NCI-H1092 (cell line): ENCODE results near the gene POU2F2.
"Not testable (repeated sequence)": the region's sequence is repeated elsewhere in the genome, so short reads cannot be mapped to it uniquely, and the experiment has no call there.

ENCODE experiments used
- DNase-seq: peaks from one replicate; lab custom pipeline; 2025; lab: John Stamatoyannopoulos, UW

Gene POU2F2

GRCh38 chr19:42100241-42100640, 32.0 kb downstream of the POU2F2 start:
- not testable (repeated sequence) for DNase-seq

GRCh38 chr19:42099336-42099925, 32.8 kb downstream of the POU2F2 start:
- DNase-seq: no peak

GRCh38 chr19:42098781-42099180, 33.5 kb downstream of the POU2F2 start:
- DNase-seq: no peak

GRCh38 chr19:42097461-42097860, 34.8 kb downstream of the POU2F2 start:
- DNase-seq: no peak

- no peak for DNase-seq
Observed at GRCh38 chr19:42096255-42096837, 35.9 kb downstream of the POU2F2 start.

- DNase-seq: no peak
Observed at GRCh38 chr19:42095814-42096230, 36.4 kb downstream of the POU2F2 start.

GRCh38 chr19:42095142-42095813, 37.0 kb downstream of the POU2F2 start:
- no peak for DNase-seq

GRCh38 chr19:42093926-42094325, 38.3 kb downstream of the POU2F2 start:
- DNase-seq: no peak

GRCh38 chr19:42093505-42093904, 38.7 kb downstream of the POU2F2 start:
- no peak for DNase-seq

- peak; percentile 31 for DNase-seq
Observed at GRCh38 chr19:42092350-42092749, 39.9 kb downstream of the POU2F2 start.

GRCh38 chr19:42091742-42092141, 40.5 kb downstream of the POU2F2 start:
- DNase-seq: no peak

GRCh38 chr19:42091300-42091699, 40.9 kb downstream of the POU2F2 start:
- DNase-seq: no peak

GRCh38 chr19:42090672-42091071, 41.6 kb downstream of the POU2F2 start:
- DNase-seq: no peak

- DNase-seq: no peak
Observed at GRCh38 chr19:42089772-42090171, 42.5 kb downstream of the POU2F2 start.

GRCh38 chr19:42089191-42089750, 43.0 kb downstream of the POU2F2 start:
- no peak for DNase-seq

GRCh38 chr19:42088471-42089190, 43.6 kb downstream of the POU2F2 start:
- no peak for DNase-seq

- DNase-seq: no peak
Observed at GRCh38 chr19:42086770-42087550, 45.3 kb downstream of the POU2F2 start.

GRCh38 chr19:42086188-42086736, 46.0 kb downstream of the POU2F2 start:
- no peak for DNase-seq

GRCh38 chr19:42083537-42083936, 48.7 kb downstream of the POU2F2 start:
- no peak for DNase-seq

GRCh38 chr19:42081584-42082203, 50.6 kb downstream of the POU2F2 start:
- no peak for DNase-seq
